H1 (cell line): Measurements from ENCODE around the gene SAG.

Experiments used
- CHD2 ChIP-seq: IDR thresholded peaks from 2 replicates; pipeline ENCODE4 v1.6.1; 2012; ENCODE audit warnings: low read length, improper control_type of control experiment
- HDAC2 ChIP-seq, 2 experiments: fragments of 300-600 bp in 1 of 2; sonication (generic) in 1 of 2; IDR thresholded peaks; 2 replicates each; pipeline ENCODE4 v1.6.1; 2011 to 2012; ENCODE audit warnings: low read depth in 2 of 2, low read length in 2 of 2, mild to moderate bottlenecking in 2 of 2, moderate library complexity in 2 of 2, borderline replicate concordance in 1 of 2, inconsistent platforms in 1 of 2
- JUND ChIP-seq: IDR thresholded peaks from 2 replicates; pipeline ENCODE4 v1.6.1; 2011; ENCODE audit warnings: mild to moderate bottlenecking, improper control_type of control experiment, low read length
- POLR2A ChIP-seq, 2 experiments: IDR thresholded peaks; 1 replicate in 1 of 2; 2 replicates in 1 of 2; pipeline ENCODE4 v1.6.1; 2011; ENCODE audit warnings: low read depth in 2 of 2, low read length in 2 of 2, mild to moderate bottlenecking in 2 of 2; ENCODE audit errors: control extremely low read depth in 1 of 2
- POLR2AphosphoS5 ChIP-seq: IDR thresholded peaks from 2 replicates; pipeline ENCODE4 v1.6.1; 2011; ENCODE audit warnings: low read depth, low read length
- RAD21 ChIP-seq, 2 experiments: IDR thresholded peaks in 1 of 2; conservative IDR thresholded peaks in 1 of 2; 2 replicates each; pipeline ENCODE4 v1.6.1; 2011; ENCODE audit warnings: low read depth in 2 of 2, low read length in 2 of 2, improper control_type of control experiment in 1 of 2, inconsistent platforms in 1 of 2, mild to moderate bottlenecking in 1 of 2, moderate library complexity in 1 of 2
- RBBP5 ChIP-seq: IDR thresholded peaks from 2 replicates; pipeline ENCODE4 v1.7.1; 2012; ENCODE audit warnings: low read depth, mild to moderate bottlenecking, inconsistent platforms, low read length, moderate library complexity, borderline replicate concordance
- RFX5 ChIP-seq: IDR thresholded peaks from 2 replicates; pipeline ENCODE4 v1.6.1; 2011; ENCODE audit warnings: low read depth, low read length, improper control_type of control experiment, borderline replicate concordance
- SIRT6 ChIP-seq: IDR thresholded peaks from one replicate; pipeline ENCODE4 v1.7.1; 2012; ENCODE audit warnings: low read length, inconsistent platforms
- SP1 ChIP-seq: IDR thresholded peaks from 2 replicates; pipeline ENCODE4 v1.6.1; 2011; ENCODE audit warnings: low read depth, low read length
- SP2 ChIP-seq: IDR thresholded peaks from 2 replicates; pipeline ENCODE4 v1.6.1; 2012; ENCODE audit warnings: mild to moderate bottlenecking, low read length, inconsistent platforms
- SUZ12 ChIP-seq: fragments of 200-600 bp; sonication (generic); IDR thresholded peaks from 2 replicates; pipeline ENCODE4 v1.6.1; 2012; ENCODE audit warnings: mild to moderate bottlenecking, inconsistent platforms, low read length, moderate library complexity, mixed read lengths
- TBP ChIP-seq: IDR thresholded peaks from 2 replicates; pipeline ENCODE4 v1.6.1; 2011; ENCODE audit warnings: low read depth, low read length, improper control_type of control experiment

- no peak for TF ChIP-seq SP1
- TF ChIP-seq HDAC2 (IDR thresholded peaks at IDR 0.05; ENCODE audit: borderline replicate concordance in 1 of 2, low read depth in 2 of 2, low read length in 2 of 2) = no peak
- TF ChIP-seq RFX5 = no peak
- no peak for TF ChIP-seq SIRT6
- no peak for TF ChIP-seq RAD21 (IDR thresholded peaks at IDR 0.05 in 1 of 2, conservative IDR thresholded peaks at IDR 0.05 in 1 of 2; ENCODE audit: low read depth in 2 of 2, low read length in 2 of 2)
- TF ChIP-seq TBP = no peak
- TF ChIP-seq CHD2 = no peak
- TF ChIP-seq POLR2A (IDR thresholded peaks at IDR 0.05; ENCODE audit: control extremely low read depth in 1 of 2, low read depth in 2 of 2, low read length in 2 of 2) = no peak
- no peak for TF ChIP-seq SUZ12
- no peak for TF ChIP-seq RBBP5
- no peak for TF ChIP-seq POLR2AphosphoS5
- no peak for TF ChIP-seq SP2
- no peak for TF ChIP-seq JUND
Observed at GRCh38 chr2:233312874-233313273, 5.3 kb downstream of the SAG start.
